HG02759 (cell line): Measurements from ENCODE around the gene JAKMIP3.

Experiments
- ATAC-seq: cut with Tn5 transposase; IDR thresholded peaks from one replicate; pipeline ENCODE4 v1.9.1; 2021; ENCODE audit warnings: mild to moderate bottlenecking, moderate library complexity; ENCODE audit not compliant: unreplicated experiment

Gene JAKMIP3

DNA sequence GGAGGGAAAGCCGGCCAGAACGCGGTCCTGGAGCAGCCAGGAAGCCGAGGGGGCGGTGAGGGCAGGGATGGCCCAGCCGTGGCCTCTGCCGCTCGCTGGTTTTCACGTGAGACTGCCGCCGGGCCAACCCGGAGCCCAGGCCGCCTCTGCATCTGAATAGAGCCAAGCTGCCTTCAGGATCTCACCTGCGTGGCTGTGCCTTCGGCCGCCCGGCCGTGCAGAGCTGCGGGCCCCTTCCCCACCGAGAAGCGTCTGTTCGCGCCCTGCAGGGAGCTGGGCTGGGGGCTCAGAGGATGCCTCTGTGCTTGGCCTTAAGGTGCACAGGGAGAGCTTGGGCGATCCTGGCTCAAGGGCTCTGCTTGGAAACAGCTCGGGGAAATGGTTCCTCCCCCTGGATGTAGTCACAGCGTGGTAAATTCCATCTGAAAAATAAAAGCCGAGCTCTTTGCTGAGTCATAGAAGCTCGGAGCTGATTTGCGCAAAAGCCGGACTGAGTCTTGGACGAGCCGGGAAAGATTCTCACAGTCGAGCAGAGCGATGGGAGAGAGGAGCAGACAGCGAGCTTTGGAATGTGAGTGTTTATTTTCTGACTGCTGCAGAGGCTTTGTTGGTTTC is at the start of gene JAKMIP3:
TSS of gene JAKMIP3 (plus strand) at position 456 of the 615 bp plus-strand sequence. CDS start 38,863 bp downstream, outside the sequence.
- no peak for ATAC-seq

DNA sequence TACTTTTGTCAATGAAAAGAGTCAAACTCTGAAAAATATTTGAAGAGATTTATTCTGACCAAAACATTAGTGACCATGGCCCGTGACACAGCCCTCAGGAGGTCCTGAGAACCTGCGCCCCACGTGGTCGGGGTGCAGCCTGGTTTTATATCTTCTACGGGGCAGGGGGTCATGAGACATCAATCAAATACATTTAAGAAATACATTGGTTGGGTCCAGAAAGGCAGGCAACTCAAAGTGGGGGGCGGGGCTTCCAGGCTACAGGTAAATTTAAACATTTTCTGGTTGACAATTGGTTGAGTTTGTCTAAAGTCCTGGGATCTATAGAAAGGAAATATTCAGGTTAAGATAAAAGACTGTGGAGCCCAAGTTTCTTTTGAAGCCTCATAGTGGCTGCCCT is 49.2 kb upstream of the JAKMIP3 start:
- no peak for ATAC-seq

DNA sequence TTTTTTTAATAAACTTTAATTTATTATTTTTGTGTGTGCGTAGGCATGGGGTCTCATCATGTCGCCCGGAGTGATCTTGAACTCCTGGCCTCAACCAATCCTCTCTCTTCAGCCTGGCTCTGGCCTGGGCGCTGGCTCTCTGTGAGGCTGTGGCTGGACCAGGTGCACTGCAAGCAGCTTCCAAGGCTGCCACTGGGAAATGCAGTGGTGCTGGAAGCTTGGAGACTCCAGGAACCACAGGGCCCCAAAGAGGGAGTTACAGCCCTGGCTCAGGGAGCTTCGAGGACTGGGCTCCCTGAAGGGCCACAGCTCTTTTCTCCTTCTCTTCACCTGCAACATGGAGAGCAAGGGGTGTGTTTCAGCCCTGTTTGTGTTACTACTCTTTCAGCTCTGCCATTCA is 47.3 kb upstream of the JAKMIP3 start:
- ATAC-seq: no peak

DNA sequence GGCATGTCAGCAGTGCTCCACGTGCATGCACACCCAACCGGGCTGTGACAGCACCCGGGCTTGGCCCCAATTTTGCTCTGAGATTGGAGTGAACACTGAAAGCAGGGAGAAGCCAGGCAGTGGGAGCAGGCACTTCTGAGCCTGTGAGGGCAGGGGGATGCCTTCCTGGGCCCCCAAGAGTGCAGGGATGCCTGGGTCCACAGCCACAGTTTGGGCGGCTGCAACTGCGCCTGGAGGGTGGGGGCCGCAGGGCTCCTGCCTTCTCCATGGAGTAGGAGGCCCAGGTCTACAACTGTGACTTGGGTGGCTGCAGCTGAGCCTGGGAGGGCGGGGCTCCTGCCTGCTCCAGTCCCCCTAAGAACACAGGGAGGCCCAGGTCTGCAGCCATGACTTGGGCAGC is 46.4 kb upstream of the JAKMIP3 start:
- no peak for ATAC-seq

DNA sequence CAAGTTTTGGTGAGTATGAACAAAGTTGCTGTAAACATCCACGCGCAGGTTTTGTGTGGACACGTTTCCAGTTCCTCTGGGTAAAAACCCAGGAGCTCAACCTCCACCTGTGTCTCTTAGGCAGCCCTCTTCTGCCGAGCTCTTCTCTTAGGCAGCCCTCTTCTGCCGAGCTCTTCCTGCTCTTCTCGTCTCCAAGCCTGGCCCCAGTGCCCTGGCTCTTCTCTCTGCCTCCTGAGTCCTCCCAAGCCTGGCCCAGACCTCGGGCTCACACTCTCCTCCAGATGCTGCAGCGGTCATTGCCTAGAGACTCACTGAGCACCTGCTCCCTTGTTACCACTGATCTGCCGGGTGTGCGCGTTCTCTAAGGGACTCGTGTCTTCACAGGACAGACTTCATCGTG is 45.3 kb upstream of the JAKMIP3 start:
- ATAC-seq: no peak

DNA sequence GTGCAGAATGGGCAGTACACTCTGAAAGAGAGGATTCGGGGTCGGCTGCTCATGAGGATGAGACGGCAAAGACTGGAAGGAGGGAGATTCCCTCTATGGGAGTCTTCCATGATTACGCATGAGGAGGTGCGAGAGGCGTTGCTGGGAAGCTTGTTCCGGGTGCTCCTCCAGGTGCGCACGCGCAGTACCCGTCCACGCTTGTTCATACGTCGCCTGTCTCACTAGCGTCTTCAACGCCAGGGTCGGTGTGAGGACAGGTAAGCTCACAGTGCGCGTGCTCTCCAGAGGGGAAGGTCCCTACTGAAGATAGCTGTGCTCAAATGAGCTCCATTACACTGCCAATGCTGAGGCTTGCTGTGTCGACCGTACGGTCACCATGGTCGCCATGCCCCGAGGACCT is 44.7 kb upstream of the JAKMIP3 start:
- ATAC-seq: no peak

DNA sequence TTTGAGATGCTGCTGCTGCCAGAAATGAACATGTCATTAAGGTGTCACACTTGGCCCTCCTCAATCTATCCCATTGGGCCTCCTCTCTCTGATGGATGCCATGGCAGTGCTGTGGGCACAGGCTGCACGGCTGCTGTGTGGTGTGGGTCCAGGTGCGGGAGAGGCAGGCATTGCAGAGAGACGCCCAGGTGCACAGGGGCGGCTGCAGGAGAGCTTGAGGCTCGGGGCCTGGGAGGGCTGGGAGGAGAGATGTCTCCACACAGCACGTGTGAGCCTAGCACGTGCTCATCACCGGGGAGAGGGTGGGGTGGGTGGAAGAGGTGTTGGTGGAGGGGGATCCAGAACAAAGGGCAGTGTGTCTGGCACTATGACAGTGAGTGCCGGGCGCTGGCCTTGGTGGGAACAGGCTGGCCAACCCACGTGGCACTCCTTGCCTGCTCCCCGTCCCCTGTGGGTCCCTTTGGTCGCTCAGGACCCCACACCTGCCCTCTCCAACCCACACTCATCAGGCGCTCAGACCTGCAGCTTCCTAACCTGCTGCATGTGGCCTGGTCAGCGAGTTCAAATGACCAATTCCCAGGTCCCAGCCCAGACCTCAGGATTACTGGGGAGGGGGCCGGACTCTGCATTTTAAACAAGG is 44.1 kb upstream of the JAKMIP3 start:
- ATAC-seq: no peak

DNA sequence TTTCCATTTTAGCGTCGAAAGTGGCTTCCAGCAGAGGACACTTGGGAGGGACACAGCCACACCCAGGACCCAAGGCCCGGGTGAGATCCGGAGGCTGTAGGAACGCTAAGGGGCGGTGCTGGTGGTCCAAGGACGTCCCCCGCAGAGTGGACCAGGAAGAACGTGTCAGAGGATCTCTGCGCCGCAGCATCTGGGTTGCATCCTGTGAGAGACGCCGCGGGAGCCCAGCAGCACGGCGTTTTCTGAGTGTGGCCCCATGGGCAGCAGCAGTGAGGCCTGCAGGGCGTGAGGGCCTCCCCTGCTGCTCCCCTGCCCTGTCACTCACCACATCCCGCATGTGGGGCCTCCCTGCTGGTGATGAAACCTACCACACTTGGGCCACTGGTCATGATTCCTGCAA is 43.5 kb upstream of the JAKMIP3 start:
- no peak for ATAC-seq

DNA sequence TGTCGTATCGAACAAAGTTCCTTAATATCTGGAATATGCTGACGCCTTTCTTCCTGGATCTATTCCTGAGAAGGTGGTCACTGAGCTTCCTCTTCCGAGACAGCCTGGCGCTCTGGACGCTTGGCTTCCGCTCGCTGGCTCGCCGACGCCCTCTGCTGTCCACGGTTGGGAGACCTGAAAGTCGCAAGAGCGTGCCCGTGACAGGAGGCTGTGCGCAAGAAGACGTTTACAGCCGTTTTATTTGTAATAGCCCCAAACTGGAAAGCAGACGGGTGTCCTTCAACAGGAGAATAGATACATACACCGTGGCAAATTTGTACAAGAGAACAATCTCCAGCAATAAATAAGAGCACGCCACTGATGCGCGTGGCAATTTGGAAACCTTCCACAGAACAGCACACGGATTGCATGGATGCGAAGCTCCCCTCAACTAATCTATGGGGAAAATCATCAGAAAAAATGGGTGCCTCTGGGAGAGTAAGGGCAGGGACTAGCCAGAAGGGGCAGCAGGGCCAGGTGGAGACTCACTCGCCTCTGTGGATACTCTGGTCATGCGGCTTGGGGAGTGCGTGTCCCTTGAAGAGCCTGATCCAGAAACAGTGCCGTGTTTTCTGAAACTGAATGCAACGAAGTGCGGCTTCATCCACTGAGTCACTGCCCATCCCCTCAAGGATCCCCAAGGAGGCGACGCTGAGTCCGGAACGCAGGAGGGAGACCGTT is 42.5 kb upstream of the JAKMIP3 start:
- peak; percentile 86 for ATAC-seq

DNA sequence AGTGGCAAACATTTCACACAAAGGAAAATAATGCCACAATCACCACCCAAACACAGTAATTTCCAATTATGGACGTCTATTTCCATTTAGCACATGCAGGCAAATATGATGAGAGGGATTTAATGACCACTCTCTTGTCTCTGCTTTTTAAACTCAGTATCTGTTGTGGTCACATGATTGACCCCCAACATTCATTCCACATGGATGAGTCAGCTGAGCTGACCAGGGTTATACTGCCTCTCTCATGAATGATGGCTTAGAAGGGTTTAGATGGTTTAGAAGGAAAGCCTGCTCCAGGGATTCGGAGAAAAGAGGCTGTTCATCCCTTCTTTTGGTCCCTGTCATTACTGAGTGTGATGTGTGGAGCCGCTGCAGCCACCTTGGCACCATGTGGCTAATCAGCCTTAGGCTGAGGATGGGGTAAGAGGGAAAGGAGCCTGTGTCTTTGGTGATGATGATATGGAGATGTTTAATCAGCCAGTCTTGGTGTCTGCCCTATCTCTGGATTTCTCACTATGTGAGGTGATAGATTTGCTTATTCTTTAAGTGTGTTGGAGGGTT is 38.2 kb upstream of the JAKMIP3 start:
- ATAC-seq: no peak

DNA sequence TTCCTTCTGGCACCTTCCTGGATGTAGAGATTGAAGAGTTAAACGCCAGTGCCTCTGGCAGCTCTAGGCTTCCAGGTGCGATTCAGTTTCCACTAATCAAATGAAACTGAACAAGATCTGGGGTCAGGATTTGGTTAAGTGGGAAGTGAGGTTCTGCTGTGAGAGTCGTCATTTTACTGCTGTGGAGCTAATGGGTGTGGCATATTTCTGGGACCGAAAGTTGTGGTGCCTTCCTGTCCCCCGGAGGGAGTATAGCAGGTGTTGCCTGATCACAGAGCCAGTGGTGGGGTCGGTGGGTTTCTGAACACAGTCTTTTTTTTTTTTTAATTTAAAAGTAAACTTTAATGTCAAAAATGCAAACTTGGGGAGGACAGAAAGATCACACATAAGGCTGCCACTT is 37.0 kb upstream of the JAKMIP3 start:
- no peak for ATAC-seq

DNA sequence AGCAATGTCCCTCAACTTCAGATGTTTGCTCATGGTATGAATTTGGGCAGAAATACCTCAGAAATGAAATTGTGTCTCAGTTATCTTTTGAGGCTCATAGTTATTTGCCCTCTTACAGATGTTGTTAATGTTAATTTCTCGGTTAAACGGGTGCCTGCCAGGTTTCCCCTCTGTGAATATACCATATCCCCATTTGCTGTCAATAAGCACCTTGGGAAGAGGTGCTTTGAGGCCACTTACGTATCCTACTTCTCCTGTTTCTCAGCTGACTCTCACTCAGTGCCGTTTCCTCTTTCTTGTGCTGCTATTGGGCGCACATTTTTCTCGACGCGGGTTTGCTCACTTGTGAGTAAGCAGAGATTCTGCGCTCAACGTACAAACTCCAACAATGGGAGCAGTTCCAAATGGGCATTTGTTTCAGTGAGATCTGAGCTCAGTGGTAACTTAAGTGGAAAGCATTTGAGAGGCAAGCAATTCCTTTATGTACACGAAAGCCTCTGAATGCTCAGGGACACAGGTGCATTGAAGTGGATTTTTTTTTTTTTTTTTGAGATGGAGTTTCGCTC is 34.8 kb upstream of the JAKMIP3 start:
- ATAC-seq: no peak

DNA sequence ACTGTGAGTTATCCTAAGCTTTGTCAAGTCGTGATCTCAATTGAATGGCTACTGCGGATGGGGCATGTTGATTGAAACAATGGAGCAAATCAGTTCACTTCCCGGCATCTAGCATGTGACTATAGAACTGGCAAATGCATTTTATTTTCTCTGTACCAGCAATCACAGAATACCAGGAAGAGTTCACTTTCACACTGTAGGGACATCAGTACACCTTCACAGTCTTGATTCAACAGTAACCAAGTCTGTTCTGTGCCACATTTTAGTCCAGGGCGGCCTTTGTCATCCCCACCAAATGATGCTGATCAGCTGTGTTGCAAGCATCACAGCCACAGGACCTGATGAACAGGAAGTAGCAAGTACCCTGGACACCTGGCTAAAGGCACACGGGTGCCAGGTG is 32.1 kb upstream of the JAKMIP3 start:
- no peak for ATAC-seq

DNA sequence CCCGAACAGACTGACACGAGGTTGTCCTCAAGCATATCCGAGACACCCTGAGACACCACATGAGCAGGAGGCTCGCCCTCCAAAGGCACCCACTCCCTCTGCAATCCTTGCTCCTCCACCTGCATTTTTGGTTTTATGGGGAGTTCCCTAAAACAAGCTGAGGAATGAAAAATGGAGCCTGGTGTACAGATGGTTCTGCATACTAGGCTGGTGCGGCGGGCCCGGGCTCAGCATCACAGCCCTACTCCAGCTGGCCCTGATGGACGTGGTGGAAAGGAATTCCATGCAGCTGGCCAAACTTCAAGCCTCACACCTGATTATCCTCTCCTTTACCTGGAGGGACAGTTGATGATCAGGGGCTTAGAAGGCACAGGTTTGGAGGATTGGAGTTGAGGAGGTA is 30.3 kb upstream of the JAKMIP3 start:
- ATAC-seq: no peak

DNA sequence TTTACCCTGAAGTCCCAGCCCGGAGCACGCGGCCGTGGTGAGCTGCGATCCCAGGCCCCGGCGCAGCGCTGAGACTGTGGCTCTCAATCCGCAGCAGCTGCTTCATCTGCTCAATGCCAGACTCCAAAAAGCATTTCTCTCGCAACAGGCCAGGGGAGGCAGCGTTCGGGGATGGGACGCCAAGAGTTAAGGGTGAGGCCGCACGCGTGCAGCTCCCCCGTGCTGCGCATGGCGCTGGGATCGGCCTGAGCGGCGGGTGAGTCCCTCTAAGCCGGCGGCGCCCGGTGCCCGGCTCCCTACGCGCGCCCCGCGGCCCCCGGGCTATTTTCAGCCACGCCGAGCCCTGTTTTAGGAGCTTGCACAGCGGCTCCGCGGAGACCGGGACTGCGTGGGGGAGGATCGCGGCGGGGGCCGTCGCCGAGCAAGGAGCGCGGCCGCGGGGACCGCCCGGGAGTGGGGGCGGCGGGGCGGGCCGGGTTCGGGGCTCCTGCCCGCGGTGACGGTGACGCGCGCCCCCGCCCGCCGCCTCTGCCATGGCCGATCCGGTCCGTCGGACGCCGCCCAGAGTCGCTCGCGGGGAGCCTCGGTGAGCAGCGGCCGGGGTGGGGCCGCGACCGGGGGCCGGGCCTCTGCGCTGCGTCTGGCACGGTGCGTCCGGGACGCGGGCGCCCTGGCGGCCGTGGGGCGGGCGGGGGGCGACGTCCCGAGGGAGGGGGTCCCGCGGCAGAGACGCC is 29.4 kb upstream of the JAKMIP3 start:
- ATAC-seq: no peak

DNA sequence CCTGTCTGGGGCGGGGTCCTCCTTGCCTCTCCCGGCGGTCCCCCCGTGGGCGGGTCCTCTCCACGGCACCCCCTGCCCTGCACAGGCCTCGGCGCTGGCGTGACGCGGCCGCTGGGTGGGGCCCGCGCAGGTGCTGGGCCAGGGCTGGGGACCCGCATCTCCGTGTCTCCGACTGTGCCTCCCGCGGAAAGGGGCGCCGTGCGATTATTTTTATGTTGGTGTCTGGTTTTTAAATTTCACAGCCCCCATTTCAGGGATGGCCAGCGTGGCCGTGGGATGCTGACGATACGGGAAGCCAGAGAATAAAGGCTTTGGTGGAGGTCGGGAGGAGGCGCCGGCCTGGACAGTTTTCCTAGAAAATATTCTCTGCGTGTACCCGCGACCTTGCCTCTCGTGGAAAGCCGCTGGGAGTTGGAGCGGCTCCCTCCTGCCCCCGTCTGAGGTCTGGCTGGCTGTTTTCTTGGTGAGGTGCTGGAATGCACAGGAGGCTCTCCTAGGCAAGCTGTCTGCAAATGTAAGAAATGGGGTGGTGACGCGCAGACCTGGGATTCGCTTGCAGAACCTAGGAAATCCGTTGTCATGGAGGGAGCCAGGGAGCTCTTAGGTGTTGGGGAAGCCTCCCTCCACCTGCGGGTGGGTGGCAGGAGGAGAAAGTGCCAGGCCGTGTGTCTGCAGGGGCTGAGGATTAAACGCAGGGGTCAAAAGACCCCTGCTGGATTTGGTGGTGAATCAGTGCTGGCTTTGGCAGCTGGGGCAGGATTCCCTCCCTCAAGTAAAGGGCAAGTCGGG is 28.7 kb upstream of the JAKMIP3 start:
- no peak for ATAC-seq

DNA sequence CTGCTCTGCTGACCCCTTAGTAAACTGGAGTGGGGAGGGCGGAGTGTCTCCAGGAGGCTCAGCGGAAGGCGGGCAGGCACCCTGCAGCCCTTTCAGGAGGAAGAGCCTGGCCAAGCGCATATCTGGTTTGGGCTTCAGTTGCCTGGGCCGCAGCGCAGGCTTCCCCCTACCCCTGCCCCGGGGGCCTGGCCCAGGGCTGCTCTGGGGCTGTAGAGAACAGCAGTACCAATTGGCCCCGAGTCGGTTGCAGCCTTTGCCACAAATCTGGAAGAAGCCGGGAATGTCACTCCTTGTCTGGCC is 28.1 kb upstream of the JAKMIP3 start:
- no peak for ATAC-seq

DNA sequence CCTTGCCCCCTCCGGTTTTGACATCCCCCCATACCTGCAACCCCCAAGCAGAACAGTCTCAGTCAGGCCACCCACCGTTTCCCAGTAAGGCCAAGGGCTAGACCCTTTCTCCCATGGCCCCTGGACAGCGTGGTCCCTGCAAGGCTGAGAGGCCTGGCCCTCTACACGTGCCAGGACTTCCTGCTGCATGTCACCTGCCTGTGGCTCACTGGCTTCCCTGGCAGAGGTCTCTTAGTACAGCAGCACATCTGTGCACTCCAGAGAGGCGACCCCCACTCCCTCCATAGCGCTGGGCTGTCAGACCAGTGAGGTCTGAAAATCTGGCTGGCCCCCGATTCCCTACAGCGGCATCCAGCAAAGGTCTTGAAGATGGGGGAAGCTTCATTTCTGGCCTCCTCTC is 26.4 kb upstream of the JAKMIP3 start:
- ATAC-seq: no peak

DNA sequence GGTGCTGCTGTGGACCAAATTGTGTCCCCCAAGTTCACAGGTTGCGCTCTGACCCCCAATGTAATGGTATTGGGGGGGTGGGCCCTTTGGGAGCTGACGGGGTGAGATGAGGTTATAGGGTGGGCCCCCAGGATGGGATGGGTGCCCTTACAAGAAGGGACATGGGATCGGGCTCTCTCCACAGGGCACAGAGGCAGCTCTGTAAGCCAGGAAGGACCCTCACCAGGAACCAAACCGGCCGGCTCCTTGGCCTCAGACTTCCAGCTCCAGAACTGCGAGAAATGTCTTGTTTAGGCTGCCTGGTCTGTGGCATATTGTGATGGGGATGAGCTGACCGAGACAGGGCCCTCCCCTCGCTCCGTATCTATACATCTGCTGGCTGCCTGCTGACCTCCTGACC is 25.7 kb upstream of the JAKMIP3 start:
- no peak for ATAC-seq

DNA sequence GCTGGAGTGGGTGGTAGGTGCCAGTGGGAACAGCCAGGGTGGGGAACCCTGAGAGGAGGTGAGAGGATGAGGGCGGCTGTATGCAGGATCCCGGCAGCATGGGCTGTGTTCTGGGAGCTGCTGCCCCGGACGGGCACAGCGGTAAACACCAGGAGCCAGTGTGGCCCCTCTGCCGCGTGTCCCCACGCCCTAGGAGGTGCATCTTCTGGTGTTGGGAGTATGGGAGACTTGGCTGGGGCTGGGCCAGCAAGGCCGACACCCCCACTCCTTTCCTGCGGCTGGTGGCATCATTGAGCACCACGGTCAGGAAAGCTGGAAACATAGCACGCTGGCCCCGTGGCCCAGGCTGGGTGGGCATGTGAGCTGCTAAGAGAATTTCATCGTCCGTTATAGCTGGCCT is 24.4 kb upstream of the JAKMIP3 start:
- ATAC-seq: no peak
